ENCODE results near the gene KPNB1. TPM values are rescaled to one million over a fixed set of nuclear protein-coding genes. Genes with fewer than 3 reads are reported as not detected.

The KPNB1 gene
- total RNA-seq, 4 donors from 2014 or later: 100 to 162 (median 139) TPM

DNA sequence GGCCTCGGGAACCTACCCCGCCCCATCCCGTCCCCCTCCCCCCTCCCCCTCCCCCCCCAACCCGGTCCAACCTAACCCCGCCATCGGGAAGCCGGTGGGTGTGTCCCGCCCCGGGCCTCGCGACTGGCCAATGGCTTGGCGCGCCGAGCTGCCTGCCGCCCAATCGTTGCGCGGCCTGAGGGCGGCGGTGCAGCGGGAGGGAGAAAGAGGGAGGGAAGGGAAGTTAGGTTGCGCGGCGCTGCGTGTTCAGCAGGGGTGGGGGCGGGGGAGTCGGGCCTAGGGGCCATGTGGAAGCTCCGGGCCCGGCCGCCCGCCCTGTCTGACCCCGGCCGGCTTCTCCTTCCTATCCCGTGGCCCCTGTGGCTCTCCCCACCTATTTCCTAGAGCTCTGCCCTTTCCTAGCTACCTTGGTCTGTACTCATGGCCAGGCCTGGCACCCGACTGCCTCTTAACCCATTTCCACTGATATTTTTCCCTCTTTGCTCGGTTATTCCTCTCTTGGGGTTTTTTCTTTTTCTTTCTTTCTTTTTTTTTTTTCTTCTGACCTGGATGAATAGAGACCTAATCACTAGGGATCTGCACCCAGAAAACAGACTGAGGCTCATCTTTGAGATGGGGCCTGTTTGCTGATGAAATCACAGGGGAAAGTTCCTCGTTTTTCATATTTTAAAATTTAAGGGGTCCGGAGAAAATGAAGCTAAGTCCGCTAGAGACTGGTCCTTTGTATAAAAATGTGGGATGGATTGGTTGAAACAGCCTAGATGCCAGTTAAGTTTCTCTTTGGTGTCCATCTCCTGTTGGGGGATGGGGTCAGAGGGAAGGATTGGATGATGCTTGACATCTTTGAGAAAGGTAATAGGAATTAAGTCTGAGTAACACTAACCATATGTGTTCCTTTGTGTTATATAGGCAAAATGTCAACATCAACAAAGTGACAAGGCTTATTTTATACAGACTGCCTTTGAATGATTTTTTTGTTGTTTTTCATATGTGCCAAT is 1.1 kb downstream of the KPNB1 start:
- WGBS: 2% methylated on average over 21 of the region's 39 CpGs
- peak overlapping the region; percentile 89 for H3K4me3 ChIP-seq
- H3K27ac ChIP-seq: peak overlapping the region; percentile 91
- peak; percentile 96 to 97 for DNase-seq (ENCODE audit: low spot score in 2 of 2)
- TF ChIP-seq EP300 (IDR thresholded peaks at IDR 0.05) (no peak), POLR2A (IDR thresholded peaks at IDR 0.05) (no peak), POLR2AphosphoS5 (IDR thresholded peaks at IDR 0.05) (peak in 1 of 3 donors; percentile 53), CTCF (IDR thresholded peaks at IDR 0.05) (no peak)
- no peaks in the 10 kb centered on the region for H3K27me3 ChIP-seq
- peaks cover 38% of the 10 kb centered on the region for H3K36me3 ChIP-seq
- no peaks in the 10 kb centered on the region for H3K9me3 ChIP-seq
- H3K4me1 ChIP-seq: peaks cover 36% of the 10 kb centered on the region

DNA sequence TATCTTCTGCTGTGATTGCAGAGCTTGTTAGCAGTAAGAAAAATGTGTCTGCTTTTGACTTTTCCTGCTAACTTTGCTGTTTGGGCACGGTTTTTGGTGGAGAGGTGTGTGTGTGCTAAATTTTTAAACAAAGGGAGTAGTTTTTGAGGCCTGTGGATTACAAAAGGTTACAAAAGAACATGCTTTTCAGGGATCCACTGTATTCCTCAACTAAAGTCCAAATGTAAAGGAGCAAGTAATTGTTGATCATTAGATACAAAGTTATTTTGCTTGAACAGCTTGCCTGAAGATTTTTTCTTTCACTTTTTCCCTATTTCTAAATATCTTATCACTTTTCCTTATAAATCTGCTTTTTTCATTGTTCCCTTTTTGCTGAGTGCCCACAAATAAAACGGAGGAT is 2.0 kb downstream of the KPNB1 start:
- TF ChIP-seq EP300 (IDR thresholded peaks at IDR 0.05) (no peak), CTCF (IDR thresholded peaks at IDR 0.05) (no peak), POLR2A (IDR thresholded peaks at IDR 0.05) (no peak), POLR2AphosphoS5 (IDR thresholded peaks at IDR 0.05) (no peak)
- no peaks in the 10 kb centered on the region for H3K27me3 ChIP-seq
- H3K9me3 ChIP-seq: no peaks in the 10 kb centered on the region
- no peak overlapping the region for H3K27ac ChIP-seq
- no peak for DNase-seq (ENCODE audit: low spot score in 2 of 2)
- WGBS: 49% methylated on average over 2 of the region's 2 CpGs
- H3K4me1 ChIP-seq: peaks cover 36% of the 10 kb centered on the region
- H3K36me3 ChIP-seq: peaks cover 47% of the 10 kb centered on the region
- H3K4me3 ChIP-seq: no peak overlapping the region

DNA sequence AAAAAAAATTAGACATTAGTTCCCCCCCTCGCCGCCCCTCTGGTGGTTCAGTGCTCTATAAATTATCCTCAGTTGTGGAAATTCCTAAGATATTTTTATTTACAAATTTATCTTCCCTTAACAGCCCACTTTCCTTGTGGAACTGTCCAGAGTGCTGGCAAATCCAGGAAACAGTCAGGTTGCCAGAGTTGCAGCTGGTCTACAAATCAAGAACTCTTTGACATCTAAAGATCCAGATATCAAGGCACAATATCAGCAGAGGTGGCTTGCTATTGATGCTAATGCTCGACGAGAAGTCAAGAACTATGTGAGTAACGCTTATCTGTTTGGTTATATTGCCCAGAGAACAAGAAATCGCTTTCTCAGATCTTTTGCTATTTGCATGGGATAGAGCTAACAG is 2.9 kb downstream of the KPNB1 start:
- TF ChIP-seq CTCF (IDR thresholded peaks at IDR 0.05) (no peak), POLR2AphosphoS5 (IDR thresholded peaks at IDR 0.05) (no peak), POLR2A (IDR thresholded peaks at IDR 0.05) (no peak), EP300 (IDR thresholded peaks at IDR 0.05) (no peak)
- Histone ChIP-seq H3K4me3 (no peak overlapping the region), H3K9me3 (no peaks in the 10 kb centered on the region), H3K27ac (no peak overlapping the region), H3K27me3 (no peaks in the 10 kb centered on the region), H3K36me3 (peaks cover 55% of the 10 kb centered on the region), H3K4me1 (peaks cover 36% of the 10 kb centered on the region)
- 79% methylated on average over 6 of the region's 6 CpGs for WGBS
- DNase-seq (ENCODE audit: low spot score in 2 of 2): no peak

- peaks cover 33% of the 10 kb centered on the region for H3K4me1 ChIP-seq
- TF ChIP-seq POLR2AphosphoS5 (IDR thresholded peaks at IDR 0.05) (no peak), CTCF (IDR thresholded peaks at IDR 0.05) (no peak), POLR2A (IDR thresholded peaks at IDR 0.05) (no peak), EP300 (IDR thresholded peaks at IDR 0.05) (no peak)
- H3K27me3 ChIP-seq: no peaks in the 10 kb centered on the region
- WGBS: 55% methylated on average over 2 of the region's 2 CpGs
- no peak overlapping the region for H3K27ac ChIP-seq
- peaks cover 64% of the 10 kb centered on the region for H3K36me3 ChIP-seq
- no peak for DNase-seq (ENCODE audit: low spot score in 2 of 2)
- no peak overlapping the region for H3K4me3 ChIP-seq
- H3K9me3 ChIP-seq: no peaks in the 10 kb centered on the region
These were observed 3.7 kb downstream of the KPNB1 start for GRCh38 chr17:47653442-47653841.

- peaks cover 27% of the 10 kb centered on the region for H3K4me1 ChIP-seq
- DNase-seq (ENCODE audit: low spot score in 2 of 2): no peak
- TF ChIP-seq POLR2A (IDR thresholded peaks at IDR 0.05): no peak
- no peak for TF ChIP-seq EP300 (IDR thresholded peaks at IDR 0.05)
- TF ChIP-seq POLR2AphosphoS5 (IDR thresholded peaks at IDR 0.05): no peak
These were observed 5.3 kb downstream of the KPNB1 start for GRCh38 chr17:47654991-47655390.

More at GRCh38 chr17:47654991-47655390, 5.3 kb downstream of the KPNB1 start:
- no peak overlapping the region for H3K4me3 ChIP-seq
- H3K27me3 ChIP-seq: no peaks in the 10 kb centered on the region
- H3K36me3 ChIP-seq: peaks cover 80% of the 10 kb centered on the region
- no peak overlapping the region for H3K27ac ChIP-seq
- no peaks in the 10 kb centered on the region for H3K9me3 ChIP-seq
- 55% methylated on average over 6 of the region's 6 CpGs for WGBS

All from suprapubic skin (tissue), 4 donors.